Dedifferentiated amniotic fluid mesenchymal stem cell (primary cell): ENCODE data around the gene RAPGEF2.
A peak's percentile ranks its signal among the peaks of the same experiment; 100 is the strongest.
"Not testable (repeated sequence)": the region's sequence is repeated elsewhere in the genome, so short reads cannot be mapped to it uniquely, and the experiment has no call there.

Source experiments
- DNase-seq: peaks from one replicate; pipeline ENCODE4 v3.0.0-alpha.2; 2016; ENCODE audit errors: extremely low spot score

Gene RAPGEF2

GRCh38 chr4:159308566-159309340 lies 205.9 kb downstream of the RAPGEF2 start:
- DNase-seq, result no peak

- DNase-seq, result no peak
These were observed 209.4 kb downstream of the RAPGEF2 start for GRCh38 chr4:159312236-159312635.

GRCh38 chr4:159315879-159316278 lies 213.0 kb downstream of the RAPGEF2 start:
- not testable (repeated sequence) for DNase-seq

- no peak for DNase-seq
These were observed 214.3 kb downstream of the RAPGEF2 start for GRCh38 chr4:159317203-159317602.

- no peak for DNase-seq
These were observed 216.1 kb downstream of the RAPGEF2 start for GRCh38 chr4:159319027-159319426.

- no peak for DNase-seq
These were observed 223.6 kb downstream of the RAPGEF2 start for GRCh38 chr4:159326480-159326879.

- no peak for DNase-seq
These were observed 225.9 kb downstream of the RAPGEF2 start for GRCh38 chr4:159328766-159329165.

- DNase-seq, result no peak
These were observed 231.6 kb downstream of the RAPGEF2 start for GRCh38 chr4:159334461-159334860.

GRCh38 chr4:159337041-159337440 lies 234.2 kb downstream of the RAPGEF2 start:
- no peak for DNase-seq

GRCh38 chr4:159341522-159341921 lies 238.6 kb downstream of the RAPGEF2 start:
- DNase-seq, result no peak

- no peak for DNase-seq
These were observed 239.5 kb downstream of the RAPGEF2 start for GRCh38 chr4:159342374-159342773.

GRCh38 chr4:159343116-159343515 lies 240.2 kb downstream of the RAPGEF2 start:
- DNase-seq, result no peak

- no peak for DNase-seq
These were observed 242.0 kb downstream of the RAPGEF2 start for GRCh38 chr4:159344877-159345276.

GRCh38 chr4:159346681-159347080 lies 243.8 kb downstream of the RAPGEF2 start:
- no peak for DNase-seq

GRCh38 chr4:159347813-159348212 lies 244.9 kb downstream of the RAPGEF2 start:
- no peak for DNase-seq

GRCh38 chr4:159349332-159349731 lies 246.5 kb downstream of the RAPGEF2 start:
- DNase-seq, result no peak

GRCh38 chr4:159352609-159353008 lies 249.7 kb downstream of the RAPGEF2 start:
- no peak for DNase-seq

- no peak for DNase-seq
These were observed 250.7 kb downstream of the RAPGEF2 start for GRCh38 chr4:159353422-159354116.

- no peak for DNase-seq
These were observed 252.6 kb downstream of the RAPGEF2 start for GRCh38 chr4:159355466-159355865.

- no peak for DNase-seq
These were observed 254.5 kb downstream of the RAPGEF2 start for GRCh38 chr4:159357350-159357749.

GRCh38 chr4:159358226-159358625 lies 255.3 kb downstream of the RAPGEF2 start:
- peak; percentile 74 for DNase-seq

GRCh38 chr4:159360549-159360948 lies 257.7 kb downstream of the RAPGEF2 start:
- peak; percentile 39 for DNase-seq

- no peak for DNase-seq
These were observed 260.5 kb downstream of the RAPGEF2 start for GRCh38 chr4:159363361-159363760.
